H1 (cell line): Measurements from ENCODE around the gene SRSF1. TPM values are rescaled to one million over a fixed set of nuclear protein-coding genes. Genes with fewer than 3 reads are reported as not detected.

ENCODE experiments used
- CTCF ChIA-PET: fragments of 300-600 bp; sonication (Branson Sonifier 250); formaldehyde crosslinking; loops from one replicate; lab custom pipeline; 2021; ENCODE audit not compliant: partially characterized antibody; lab: Charles Lee
- POLR2A ChIA-PET: fragments of 300-600 bp; sonication (Branson Sonifier 250); formaldehyde crosslinking; loops from one replicate; lab custom pipeline; 2021; ENCODE audit warnings: inconsistent platforms; ENCODE audit not compliant: partially characterized antibody; lab: Charles Lee
- DNase-seq, 2 experiments: peaks; one replicate each; pipeline versions ENCODE4 v3.0.0 to v3.0.0-alpha.2; 2010 to 2022; ENCODE audit warnings: low spot score in 2 of 2, low read depth in 1 of 2, mixed read lengths in 1 of 2
- FAIRE-seq: peaks from 2 replicates; lab custom pipeline; 2011; peaks lifted over from hg19 to GRCh38; lab: Jason Lieb, UNC
- H2AFZ ChIP-seq: 2 replicates; pipeline ENCODE4 v1.8.1; 2012; ENCODE audit warnings: low read length, inconsistent platforms
- H2AK5ac ChIP-seq: 2 replicates; pipeline ENCODE4 v1.6.1; 2013; ENCODE audit warnings: low read depth, low read length
- H2BK120ac ChIP-seq: replicated peaks from 2 replicates; pipeline ENCODE3; 2013; ENCODE audit warnings: low read depth, low read length, inconsistent platforms
- H2BK12ac ChIP-seq: 2 replicates; pipeline ENCODE4 v1.6.1; 2013; ENCODE audit warnings: low read depth, low read length
- H2BK15ac ChIP-seq: 2 replicates; pipeline ENCODE4 v1.6.1; 2013; ENCODE audit warnings: low read length
- H2BK20ac ChIP-seq: 2 replicates; pipeline ENCODE4 v1.6.1; 2013; ENCODE audit warnings: low read length
- H2BK5ac ChIP-seq: 2 replicates; pipeline ENCODE4 v1.6.1; 2013; ENCODE audit warnings: low read depth, low read length
- H3K14ac ChIP-seq: 2 replicates; pipeline ENCODE4 v1.6.1; 2013; ENCODE audit warnings: inconsistent platforms; ENCODE audit not compliant: insufficient read length
- H3K18ac ChIP-seq: 2 replicates; pipeline ENCODE4 v1.6.1; 2013; ENCODE audit warnings: low read length; ENCODE audit errors: extremely low read depth
- H3K23ac ChIP-seq: 2 replicates; pipeline ENCODE4 v1.6.1; 2013; ENCODE audit warnings: inconsistent platforms; ENCODE audit not compliant: insufficient read length
- H3K23me2 ChIP-seq: 2 replicates; pipeline ENCODE4 v1.6.1; 2013; ENCODE audit warnings: low read depth, low read length
- H3K27ac ChIP-seq: 2 replicates; pipeline ENCODE4 v1.6.1; 2011; ENCODE audit warnings: low read depth, low read length, inconsistent platforms
- H3K27me3 ChIP-seq, 4 experiments: replicated peaks in 1 of 4; 1 replicate in 1 of 4; 2 replicates in 3 of 4; pipeline versions ENCODE4 v1.6.1 to v1.8.1; 2011 to 2013; ENCODE audit warnings: low read length in 3 of 4, mild to moderate bottlenecking in 3 of 4, inconsistent platforms in 2 of 4, mixed read lengths in 2 of 4, moderate library complexity in 1 of 4; ENCODE audit not compliant: control insufficient read depth in 3 of 4, insufficient read depth in 3 of 4; ENCODE audit errors: extremely low read depth in 1 of 4
- H3K36me3 ChIP-seq, 4 experiments: 2 replicates each; pipeline versions ENCODE4 v1.6.1 to v1.8.1; 2011 to 2013; ENCODE audit warnings: mild to moderate bottlenecking in 4 of 4, low read length in 3 of 4, moderate library complexity in 2 of 4, control low read depth in 1 of 4, inconsistent platforms in 1 of 4; ENCODE audit not compliant: insufficient read depth in 4 of 4, control insufficient read depth in 2 of 4
- H3K4ac ChIP-seq: replicated peaks from 2 replicates; pipeline ENCODE3; 2013; ENCODE audit warnings: low read length, low read depth, mixed read lengths, inconsistent platforms; ENCODE audit not compliant: insufficient read length
- H3K4me1 ChIP-seq, 4 experiments: replicated peaks in 1 of 4; 1 replicate in 1 of 4; 2 replicates in 3 of 4; pipeline versions ENCODE4 v1.6.1 to v1.8.1; 2011 to 2013; ENCODE audit warnings: low read length in 3 of 4, inconsistent platforms in 2 of 4, mixed read lengths in 1 of 4; ENCODE audit not compliant: insufficient read depth in 4 of 4, control insufficient read depth in 3 of 4
- H3K4me2 ChIP-seq, 2 experiments: 2 replicates each; pipeline versions ENCODE4 v1.6.1 to v1.8.1; 2011 to 2013; ENCODE audit warnings: low read depth in 2 of 2, low read length in 2 of 2, control low read depth in 1 of 2, inconsistent platforms in 1 of 2, mild to moderate bottlenecking in 1 of 2; ENCODE audit not compliant: insufficient read depth in 1 of 2
- H3K4me3 ChIP-seq, 4 experiments: fragments of 200-600, 300-600 bp in 1 of 4; sonication (generic), shearing (Covaris generic), sonication (Bioruptor Twin) in 1 of 4; 2 replicates each; pipeline versions ENCODE4 v1.5.1 to v1.8.1; 2011 to 2016; ENCODE audit warnings: low read length in 4 of 4, low read depth in 3 of 4, control low read depth in 2 of 4, inconsistent platforms in 2 of 4, mild to moderate bottlenecking in 2 of 4, mixed read lengths in 1 of 4, moderate library complexity in 1 of 4; ENCODE audit not compliant: insufficient read depth in 2 of 4; ENCODE audit errors: extremely low read depth in 1 of 4
- H3K56ac ChIP-seq: replicated peaks from 2 replicates; pipeline ENCODE3; 2013; ENCODE audit warnings: low read depth, mild to moderate bottlenecking, mixed read lengths, low read length, inconsistent platforms; ENCODE audit not compliant: insufficient read length
- H3K79me1 ChIP-seq: 2 replicates; pipeline ENCODE4 v1.6.1; 2013; ENCODE audit warnings: low read depth, low read length, control low read depth
- H3K79me2 ChIP-seq, 2 experiments: 2 replicates each; pipeline versions ENCODE4 v1.6.1 to v1.8.1; 2012 to 2013; ENCODE audit warnings: low read length in 2 of 2, mild to moderate bottlenecking in 2 of 2, inconsistent platforms in 1 of 2; ENCODE audit not compliant: insufficient read depth in 2 of 2, control insufficient read depth in 1 of 2
- H3K9ac ChIP-seq, 4 experiments: replicated peaks in 1 of 4; 1 replicate in 1 of 4; 2 replicates in 3 of 4; pipeline versions ENCODE4 v1.6.1 to v1.8.1; 2011 to 2013; ENCODE audit warnings: low read depth in 3 of 4, low read length in 3 of 4, control low read depth in 2 of 4, mild to moderate bottlenecking in 2 of 4, moderate library complexity in 2 of 4, inconsistent platforms in 1 of 4; ENCODE audit errors: extremely low read depth in 1 of 4
- H3K9me3 ChIP-seq, 2 experiments: 2 replicates each; pipeline versions ENCODE4 v1.6.1 to v1.8.1; 2012 to 2013; ENCODE audit warnings: mild to moderate bottlenecking in 2 of 2, moderate library complexity in 2 of 2, control low read depth in 1 of 2, inconsistent platforms in 1 of 2, low read depth in 1 of 2, low read length in 1 of 2, mixed read lengths in 1 of 2; ENCODE audit not compliant: insufficient read depth in 2 of 2
- H4K20me1 ChIP-seq, 2 experiments: replicated peaks in 1 of 2; 2 replicates each; pipeline versions ENCODE3 to v1.8.1; 2011 to 2013; ENCODE audit warnings: inconsistent platforms in 2 of 2, low read length in 2 of 2, mild to moderate bottlenecking in 1 of 2; ENCODE audit not compliant: insufficient read depth in 2 of 2, control insufficient read depth in 1 of 2
- H4K5ac ChIP-seq: 2 replicates; pipeline ENCODE4 v1.6.1; 2013; ENCODE audit warnings: low read length, low read depth, mixed read lengths, inconsistent platforms; ENCODE audit not compliant: insufficient read length
- H4K8ac ChIP-seq: 2 replicates; pipeline ENCODE4 v1.8.0; 2013; ENCODE audit warnings: mild to moderate bottlenecking, moderate library complexity, low read length, inconsistent platforms; ENCODE audit not compliant: insufficient read depth; ENCODE audit errors: extremely low read depth
- H4K91ac ChIP-seq: replicated peaks from 2 replicates; pipeline ENCODE3; 2013; ENCODE audit warnings: low read length, mixed read lengths, inconsistent platforms; ENCODE audit not compliant: insufficient read length
- ATF3 ChIP-seq: IDR thresholded peaks from 2 replicates; pipeline ENCODE4 v1.6.1; 2011; ENCODE audit warnings: low read depth, mild to moderate bottlenecking, low read length; ENCODE audit not compliant: insufficient read depth
- CREB1 ChIP-seq: IDR thresholded peaks from 2 replicates; pipeline ENCODE4 v1.6.1; 2012; ENCODE audit warnings: inconsistent platforms
- GTF2F1 ChIP-seq: IDR thresholded peaks from 2 replicates; pipeline ENCODE4 v1.6.1; 2012; ENCODE audit warnings: low read depth, low read length, improper control_type of control experiment, borderline replicate concordance
- JUN ChIP-seq: IDR thresholded peaks from 2 replicates; pipeline ENCODE4 v1.6.1; 2011; ENCODE audit warnings: low read depth, mild to moderate bottlenecking, improper control_type of control experiment, low read length
- JUND ChIP-seq: IDR thresholded peaks from 2 replicates; pipeline ENCODE4 v1.6.1; 2011; ENCODE audit warnings: mild to moderate bottlenecking, improper control_type of control experiment, low read length
- POLR2AphosphoS5 ChIP-seq: IDR thresholded peaks from 2 replicates; pipeline ENCODE4 v1.6.1; 2011; ENCODE audit warnings: low read depth, low read length
- RXRA ChIP-seq: IDR thresholded peaks from 2 replicates; pipeline ENCODE4 v1.6.1; 2011; ENCODE audit warnings: low read depth, mild to moderate bottlenecking, low read length, moderate library complexity; ENCODE audit not compliant: insufficient read depth
- SIRT6 ChIP-seq: IDR thresholded peaks from one replicate; pipeline ENCODE4 v1.7.1; 2012; ENCODE audit warnings: low read length, inconsistent platforms
- WGBS, 2 experiments: shearing (Covaris generic) in 1 of 2; methylation state at CpG; one replicate each; pipeline versions ENCODE4 v1.1.6 to v1.1.7; 2013 to 2015; ENCODE audit warnings: low lambda C conversion rate in 2 of 2, mixed read lengths in 2 of 2, inconsistent platforms in 1 of 2, low coverage in 1 of 2, missing lambda C conversion rate in 1 of 2; ENCODE audit not compliant: insufficient replicate concordance in 2 of 2, insufficient coverage in 1 of 2, insufficient read length in 1 of 2; ENCODE audit errors: extremely low coverage in 1 of 2, missing lambda C conversion rate in 1 of 2; 5-methylcytosine and 5-hydroxymethylcytosine counted together
- polyA plus RNA-seq, 7 experiments: library from polyadenylated mRNA; depleted of rRNA in 3 of 7; stranded (reverse) in 5 of 7; unstranded in 2 of 7; fragments of >200 nt in 5 of 7; fragments of 200-250 nt in 2 of 7; gene quantifications; 1 replicate in 5 of 7; 2 replicates in 1 of 7; 4 replicates in 1 of 7; pipeline versions ENCODE4 v1.2.1 to v1.2.3, GENCODE V29; 2011 to 2013; ENCODE audit warnings: missing spikeins in 2 of 7, mixed read lengths in 2 of 7
- total RNA-seq: library from RNA; stranded (reverse); fragmentation: NEBNext Ultra II Directional; extraction: Animal tissue kit (Norgen Biotek cat#: 25700); gene quantifications from 2 replicates; pipeline ENCODE4 v1.2.1, GENCODE V29; 2021

The SRSF1 gene
- total and polyA plus RNA-seq, 2 of the 8 experiments (the other 6 are each of a cell fraction or from before 2014, with no cell fraction given): 149 to 429 TPM

GRCh38 chr17:58049533-58049932 is 42.5 kb upstream of the SRSF1 start:
- Histone ChIP-seq H3K4ac (no peak overlapping the region), H4K20me1 (no peaks in the 10 kb centered on the region), H3K9ac (no peak overlapping the region), H3K4me2 (no peak overlapping the region), H3K79me1 (no peaks in the 10 kb centered on the region), H2BK5ac (no peak overlapping the region), H3K56ac (no peak overlapping the region), H4K5ac (no peak overlapping the region), H4K91ac (no peak overlapping the region), H3K4me3 (no peak overlapping the region), H3K27me3 (0 out of 7 replicates have a peak, but pooled peaks cover 0 to 2% (median 0%) of the 10 kb centered on the region in 4 experiments), H4K8ac (no peak overlapping the region), H2AFZ (no peak overlapping the region), H3K4me1 (peaks cover 0 to 7% (median 4%) of the 10 kb centered on the region in 4 experiments; a peak in 3 of 7 replicates), H3K79me2 (no peaks in the 10 kb centered on the region), H3K18ac (no peak overlapping the region), H2BK120ac (no peak overlapping the region), H3K36me3 (no peaks in the 10 kb centered on the region), H3K23me2 (no peaks in the 10 kb centered on the region), H3K27ac (no peak overlapping the region), H2BK20ac (no peak overlapping the region), H2BK15ac (no peak overlapping the region), H3K23ac (no peak overlapping the region), H3K14ac (no peak overlapping the region), H2BK12ac (no peak overlapping the region), H2AK5ac (no peak overlapping the region), H3K9me3 (no peaks in the 10 kb centered on the region)
- WGBS, 2 experiments: 94% methylated on average over 4 of the region's 4 CpGs; no CpG with 5 or more reads in 1 of the 2 experiments
- no peak for FAIRE-seq
- CTCF ChIA-PET: interaction anchor here (0.6 to 1.5 kb wide), 4 partner anchors 32 to 275 kb away, joined by 3 to 4 read pairs (median 3); no protein-coding TSS in a partner anchor
- POLR2A ChIA-PET: interaction anchor here (1.1 to 1.2 kb wide), 2 partner anchors 19 to 51 kb away, joined by 3 read pairs; no protein-coding TSS in a partner anchor
- no peak for DNase-seq
- TF ChIP-seq JUN: no peak
- TF ChIP-seq POLR2AphosphoS5: no peak
- no peak for TF ChIP-seq SIRT6
- no peak for TF ChIP-seq RXRA
- TF ChIP-seq ATF3: no peak
- no peak for TF ChIP-seq CREB1
- no peak for TF ChIP-seq GTF2F1
- no peak for TF ChIP-seq JUND
